HepG2 (cell line): ENCODE data around the gene BMERB1. TPM values are rescaled to one million over a fixed set of nuclear protein-coding genes. Genes with fewer than 3 reads are reported as not detected.
A peak's percentile ranks its signal among the peaks of the same experiment; 100 is the strongest.

Experiments
- ADNP ChIP-seq: sonication (generic); formaldehyde crosslinking; IDR thresholded peaks from 2 replicates; pipeline ENCODE4 v1.4.0; 2020; ENCODE audit warnings: missing genetic modification reagents
- ATRX ChIP-seq: sonication (generic); formaldehyde crosslinking; IDR thresholded peaks from 2 replicates; pipeline ENCODE4 v1.4.0; 2020; ENCODE audit warnings: missing genetic modification reagents, borderline replicate concordance
- GLI4 ChIP-seq: sonication (generic); formaldehyde crosslinking; IDR thresholded peaks from 2 replicates; pipeline ENCODE4 v1.5.1; 2020; ENCODE audit warnings: missing genetic modification reagents, mild to moderate bottlenecking, moderate library complexity, borderline replicate concordance
- HNF4A ChIP-seq: sonication (generic); formaldehyde crosslinking; IDR thresholded peaks from 2 replicates; pipeline ENCODE4 v1.4.0; 2020; ENCODE audit warnings: missing genetic modification reagents
- HNF4G ChIP-seq, 2 experiments: sonication (generic) in 1 of 2; formaldehyde crosslinking in 1 of 2; IDR thresholded peaks; 2 replicates each; pipeline versions ENCODE4 v1.4.0 to v1.6.1; 2011 to 2020; ENCODE audit warnings: borderline replicate concordance in 2 of 2, low read depth in 2 of 2, mild to moderate bottlenecking in 2 of 2, low read length in 1 of 2, missing genetic modification reagents in 1 of 2, moderate library complexity in 1 of 2
- NCOR1 ChIP-seq: fragments of 200-600 bp; sonication (generic); IDR thresholded peaks from 2 replicates; pipeline ENCODE4 v1.7.0; 2017; ENCODE audit warnings: antibody characterized with exemption, low read length, borderline replicate concordance
- PTBP1 ChIP-seq: fragments of 200-400 bp; formaldehyde crosslinking; IDR thresholded peaks from 2 replicates; pipeline ENCODE4 v1.6.1; 2018; ENCODE audit warnings: low read length, low read depth; ENCODE audit not compliant: poor library complexity, severe bottlenecking
- SMC3 ChIP-seq: IDR thresholded peaks from 2 replicates; pipeline ENCODE4 v1.6.1; 2011; ENCODE audit warnings: low read length, improper control_type of control experiment
- ZBED4 ChIP-seq: sonication (generic); formaldehyde crosslinking; IDR thresholded peaks from 2 replicates; pipeline ENCODE4 v1.4.0; 2020; ENCODE audit warnings: missing genetic modification reagents, borderline replicate concordance
- ZMYM3 ChIP-seq: sonication (generic); formaldehyde crosslinking; IDR thresholded peaks from 2 replicates; pipeline ENCODE4 v1.5.1; 2020; ENCODE audit warnings: mild to moderate bottlenecking, missing genetic modification reagents
- ZNF225 ChIP-seq: sonication (generic); formaldehyde crosslinking; IDR thresholded peaks from 2 replicates; pipeline ENCODE4 v1.4.0; 2020; ENCODE audit warnings: mild to moderate bottlenecking, missing genetic modification reagents
- ZNF570 ChIP-seq: sonication (generic); formaldehyde crosslinking; IDR thresholded peaks from 2 replicates; pipeline ENCODE4 v1.4.0; 2020; ENCODE audit warnings: mild to moderate bottlenecking, missing genetic modification reagents, borderline replicate concordance
- ZNF891 ChIP-seq: sonication (generic); formaldehyde crosslinking; IDR thresholded peaks from 2 replicates; pipeline ENCODE4 v1.5.0; 2020; ENCODE audit warnings: mild to moderate bottlenecking, missing genetic modification reagents
- polyA plus RNA-seq, 8 experiments: library from polyadenylated mRNA; depleted of rRNA in 3 of 8; stranded (reverse) in 7 of 8; unstranded in 1 of 8; fragments of >200 nt; fragmentation: Illumina TruSeq in 4 of 8; extraction: Trizol in 4 of 8; gene quantifications; 2 replicates each; pipeline versions ENCODE4 v1.2.1 to v1.2.3, GENCODE V29; 2011 to 2016; ENCODE audit warnings: low read depth in 4 of 8, missing spikeins in 1 of 8, mixed read lengths in 1 of 8; ENCODE audit not compliant: insufficient read depth in 1 of 8
- total RNA-seq, 5 experiments: library from RNA; depleted of rRNA; stranded (reverse); fragments of >200 nt; fragmentation: Illumina TruSeq; extraction: Trizol; gene quantifications; 2 replicates each; pipeline ENCODE4 v1.2.3, GENCODE V29; 2016; ENCODE audit warnings: low read depth in 1 of 5

Gene BMERB1
- total and polyA plus RNA-seq, 2 of the 13 experiments (the other 11 are each of a cell fraction or from before 2014, with no cell fraction given) = 1.4 TPM

- TF ChIP-seq GLI4 (CRISPR knock-in tag) (no peak), PTBP1 (no peak), ZNF225 (CRISPR knock-in tag) (no peak), ZNF570 (CRISPR knock-in tag) (no peak), ZNF891 (CRISPR knock-in tag) (no peak), ATRX (CRISPR knock-in tag) (no peak), ADNP (CRISPR knock-in tag) (0 out of 2 replicates have a peak, but pooled peaks have one; percentile 63), HNF4G (IDR thresholded peaks at IDR 0.05; ENCODE audit: borderline replicate concordance, low read depth, low read length) (0 out of 2 replicates have a peak, but pooled peaks have one; percentile 6), HNF4G (CRISPR knock-in tag; IDR thresholded peaks at IDR 0.05; ENCODE audit: borderline replicate concordance, low read depth) (no peak), SMC3 (no peak), HNF4A (CRISPR knock-in tag) (peak; percentile 58), NCOR1 (0 out of 2 replicates have a peak, but pooled peaks have one; percentile 37), ZBED4 (no peak), ZMYM3 (CRISPR knock-in tag) (peak; percentile 87)
Observed at GRCh38 chr16:15439102-15439501, 4.7 kb downstream of the BMERB1 start (continued).
